C1 segment of cervical spinal cord (tissue), 14 donors: ENCODE data around the gene CASK.

Experiments
- DNase-seq, 14 donors: peaks; one replicate each; lab custom pipeline; 2025; lab: John Stamatoyannopoulos, UW

CASK gene

DNA sequence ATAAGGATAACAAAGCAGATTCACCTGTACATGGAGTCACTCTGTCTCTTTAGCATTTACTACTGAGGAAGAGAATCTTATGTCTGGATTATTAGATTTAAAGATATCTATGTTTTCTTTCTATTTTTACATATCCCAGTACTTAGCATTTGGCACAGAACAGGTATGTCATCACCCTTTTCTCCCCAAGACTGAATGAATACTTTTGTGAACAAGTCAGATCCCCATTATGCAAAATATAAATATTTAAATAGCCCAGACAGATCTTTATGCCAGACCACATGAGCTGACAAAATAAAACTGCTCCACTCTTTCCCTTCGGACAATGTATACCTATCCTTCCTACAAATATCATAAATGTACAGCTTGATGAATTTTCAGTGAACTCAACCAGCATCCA lies 94.5 kb downstream of the CASK start:
- DNase-seq, result no peak

DNA sequence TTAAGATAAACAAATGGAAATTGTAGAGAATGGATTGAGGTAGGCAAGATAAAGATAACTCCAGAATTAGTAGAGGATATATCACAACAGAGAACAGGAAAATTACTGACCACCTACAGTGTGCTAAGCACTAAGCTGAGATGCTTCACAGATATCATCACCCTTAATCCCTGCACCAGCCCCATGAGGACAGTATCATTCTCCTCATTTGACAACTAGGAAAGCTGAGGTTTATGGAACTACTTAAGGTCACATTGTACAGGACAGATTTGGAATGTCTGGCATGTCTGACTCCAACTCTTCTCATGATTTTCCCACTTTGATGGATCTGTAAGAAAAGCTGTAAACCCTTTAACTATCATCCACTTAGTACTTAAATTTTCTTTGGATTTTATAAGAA lies 95.5 kb downstream of the CASK start:
- no peak for DNase-seq

DNA sequence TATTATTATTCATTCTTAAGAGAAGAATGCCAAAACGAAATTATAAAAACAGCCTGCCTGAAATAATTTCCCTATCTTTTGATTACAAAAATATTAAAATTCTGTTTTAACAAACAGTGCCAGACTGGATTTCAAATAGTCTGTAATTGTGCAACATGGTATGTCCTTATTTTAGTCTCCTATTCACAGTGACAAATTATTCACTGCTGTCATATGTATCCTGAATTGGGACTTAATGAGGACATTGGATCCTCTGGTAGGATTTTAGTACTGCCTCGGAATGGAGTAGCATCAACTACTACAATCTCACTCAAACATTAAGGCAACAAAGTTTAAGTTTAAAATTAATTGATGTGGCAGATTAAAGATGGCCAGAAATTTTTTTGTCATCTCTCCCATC lies 97.6 kb downstream of the CASK start:
- no peak for DNase-seq

DNA sequence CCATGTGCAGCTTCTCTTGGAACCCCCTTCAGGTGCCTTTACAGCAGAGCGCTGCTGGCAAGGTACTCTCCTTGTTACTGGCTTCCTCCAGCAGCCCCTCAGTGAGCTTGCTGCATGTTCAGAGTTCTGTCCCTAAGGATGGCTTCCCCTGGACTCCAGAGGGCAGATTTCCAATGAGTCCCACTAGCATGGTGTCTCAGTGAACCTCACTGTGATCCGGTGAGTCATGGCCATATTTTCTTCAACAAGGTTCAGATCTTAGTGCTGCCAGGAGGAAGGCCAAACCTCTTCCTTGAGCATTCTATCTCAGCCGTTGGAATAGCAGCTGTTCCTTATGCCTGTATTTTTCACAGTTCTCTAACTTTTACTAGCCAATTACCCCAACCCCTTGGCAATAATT lies 98.8 kb downstream of the CASK start:
- DNase-seq, result no peak

DNA sequence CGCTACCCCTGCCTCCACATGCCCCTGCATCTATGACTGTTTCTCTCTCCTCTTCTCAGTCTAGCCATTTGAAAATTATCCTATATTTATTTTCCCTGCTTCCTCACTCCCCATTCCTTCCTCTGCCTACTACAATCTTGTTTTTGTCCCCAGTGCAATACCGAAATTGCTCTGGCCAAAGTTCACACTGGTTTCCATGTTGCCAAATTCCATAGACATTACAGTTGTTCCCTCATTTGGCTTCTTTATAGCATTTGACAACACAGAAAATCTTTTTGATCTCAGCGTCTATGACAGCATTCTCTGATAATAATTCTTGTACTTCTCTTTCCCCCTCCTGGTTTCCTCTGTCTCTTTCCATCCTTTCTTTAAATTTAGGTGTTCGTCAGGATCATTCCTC lies 100.0 kb downstream of the CASK start:
- DNase-seq, result no peak

DNA sequence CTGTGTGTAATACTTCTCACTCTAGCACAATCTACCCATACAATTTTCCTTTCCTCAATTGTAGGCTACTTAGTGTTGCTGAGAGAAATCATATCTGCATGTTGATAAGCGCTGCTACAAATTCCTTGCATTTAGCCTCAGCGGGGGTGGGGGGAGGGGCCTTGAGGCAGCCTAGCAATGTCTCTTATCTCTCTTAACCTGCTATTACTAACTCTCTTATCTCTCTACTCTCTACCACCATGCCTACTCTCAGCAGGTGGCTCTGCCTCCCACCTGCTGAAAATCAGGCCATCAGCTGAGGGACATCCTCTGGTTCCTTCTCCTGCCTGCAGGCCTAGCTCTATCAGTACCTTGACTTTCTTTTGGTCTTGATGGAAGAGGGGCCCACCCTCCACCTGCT lies 100.5 kb downstream of the CASK start:
- no peak for DNase-seq

DNA sequence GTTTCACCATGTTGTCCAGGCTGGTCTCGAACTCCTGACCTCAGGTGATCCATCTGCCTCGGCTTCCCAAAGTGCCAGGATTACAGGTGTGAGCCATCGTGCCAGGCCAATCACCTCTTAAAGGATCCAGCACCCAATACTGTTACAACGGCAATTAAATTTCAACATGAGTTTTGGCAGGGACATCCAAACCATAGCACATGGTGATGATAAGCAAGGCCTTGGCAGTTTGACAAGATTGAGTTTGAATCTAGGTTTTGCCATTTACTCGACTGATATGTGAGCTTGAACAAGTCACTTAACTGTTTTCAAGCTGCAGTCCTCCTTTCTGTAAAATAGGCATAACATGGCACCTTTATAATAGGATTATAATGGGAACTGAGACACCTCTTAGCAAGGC lies 115.3 kb downstream of the CASK start:
- DNase-seq, result no peak

DNA sequence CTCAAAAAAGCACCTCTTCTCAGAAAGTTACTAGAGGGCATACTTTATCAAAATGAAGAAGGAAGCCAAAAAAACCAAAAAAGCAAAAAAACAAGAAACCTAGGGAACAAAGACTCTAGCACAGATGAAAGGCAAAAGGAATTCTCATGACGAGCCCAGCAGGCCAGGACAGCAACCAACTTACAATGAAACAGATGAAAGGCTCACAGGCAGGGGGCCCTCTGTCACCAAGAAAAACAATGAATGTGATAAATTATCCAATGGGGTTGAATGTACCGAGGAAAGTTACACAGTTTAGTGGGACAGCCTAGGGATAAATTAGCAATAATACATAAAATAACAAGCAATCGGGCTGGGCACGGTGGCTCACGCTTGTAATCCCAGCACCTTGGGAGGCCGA lies 120.4 kb downstream of the CASK start:
- no peak for DNase-seq

DNA sequence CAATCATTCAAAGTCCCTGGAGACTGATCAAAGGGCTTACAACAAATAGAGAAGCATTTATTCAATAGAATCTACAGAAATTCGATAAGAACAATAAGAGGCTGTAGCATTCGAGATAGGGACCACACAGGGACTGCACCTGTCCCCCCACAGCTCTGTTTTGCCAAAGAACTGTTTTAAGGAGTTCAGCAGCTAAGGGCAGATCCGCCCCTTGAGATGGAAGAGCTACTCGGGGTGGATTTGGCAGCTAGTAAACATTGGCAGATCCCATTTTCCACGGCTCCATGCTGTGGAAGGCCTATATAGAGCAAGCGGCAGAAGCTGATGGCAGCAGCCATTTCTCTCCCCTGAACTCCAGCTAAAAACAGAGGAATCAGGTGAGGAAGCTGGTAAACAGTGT lies 123.7 kb downstream of the CASK start:
- no peak for DNase-seq

DNA sequence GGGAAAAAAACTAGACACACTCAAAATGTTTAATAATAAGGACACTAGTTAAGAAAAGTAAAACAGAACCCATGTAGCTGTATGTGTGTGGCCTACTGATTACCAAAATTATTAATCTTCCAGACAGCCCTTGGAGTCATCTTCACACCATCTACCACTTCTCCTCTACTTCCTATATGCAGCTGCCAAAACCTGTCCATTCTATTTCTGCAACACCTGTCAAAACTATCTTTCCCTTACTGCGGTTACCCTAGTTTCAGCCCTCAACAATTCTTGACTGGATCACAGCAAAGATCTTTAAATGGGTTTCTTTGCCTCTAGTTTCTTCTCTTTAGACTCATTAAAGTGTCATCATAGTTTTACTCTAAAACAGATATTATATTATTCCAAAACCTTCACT lies 126.8 kb downstream of the CASK start:
- DNase-seq, result no peak

DNA sequence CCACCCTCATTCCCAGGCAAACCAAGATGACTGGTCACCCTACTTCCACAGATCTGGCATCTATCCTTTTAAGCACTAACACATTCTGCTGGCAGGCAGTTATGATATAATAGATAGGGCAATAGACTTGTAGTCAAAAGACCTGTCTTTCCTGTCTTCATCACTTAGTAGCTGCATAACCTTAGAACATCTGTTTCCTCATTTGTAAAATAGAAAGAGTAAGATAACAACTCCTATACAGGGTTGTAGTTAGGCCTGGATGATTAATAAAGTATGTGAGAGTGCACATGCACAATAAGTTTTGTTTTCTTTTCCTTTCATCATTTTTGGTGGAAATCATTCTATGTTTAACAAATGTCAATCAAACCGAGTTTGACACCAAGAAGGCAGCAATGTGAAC lies 127.3 kb downstream of the CASK start:
- DNase-seq, result no peak

DNA sequence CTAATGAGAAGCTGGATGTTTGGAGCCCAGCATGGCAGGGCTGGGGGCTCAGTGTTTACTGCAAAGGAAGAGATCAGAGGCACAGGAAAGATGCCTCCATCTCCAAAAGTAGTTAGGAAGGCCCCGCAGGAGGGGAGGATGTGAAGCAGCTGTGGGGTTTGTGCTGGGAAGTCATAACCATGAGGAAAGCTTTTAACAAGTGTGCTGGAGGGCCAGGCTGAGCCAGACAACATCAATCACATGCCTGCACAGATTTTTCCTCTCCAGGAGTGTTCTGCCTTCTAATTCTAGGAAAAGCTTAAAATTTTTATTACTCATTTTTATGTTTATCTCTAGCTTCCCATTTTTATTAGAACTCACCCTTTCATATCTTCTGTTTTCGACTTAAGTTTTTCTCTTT lies 134.0 kb downstream of the CASK start:
- no peak for DNase-seq

DNA sequence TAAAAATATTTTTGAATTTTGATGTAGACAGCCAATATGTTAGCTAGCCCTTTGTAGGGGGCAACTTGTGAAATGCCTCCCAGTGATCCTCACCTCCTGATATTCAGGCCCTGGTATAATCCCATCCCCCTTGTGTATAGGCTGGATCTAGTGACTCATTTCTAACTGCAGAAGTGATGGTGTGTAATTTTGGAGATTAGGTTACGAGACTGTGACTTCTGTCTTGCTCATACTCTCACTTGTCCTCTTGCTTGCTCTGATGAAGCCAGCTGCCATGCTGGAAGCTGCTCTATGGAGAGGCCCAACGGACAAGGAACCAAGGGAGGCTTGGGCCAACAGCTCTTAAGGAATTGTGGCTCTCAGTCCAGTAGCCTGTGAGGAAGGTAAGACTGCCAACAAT lies 137.7 kb downstream of the CASK start:
- DNase-seq, result no peak

DNA sequence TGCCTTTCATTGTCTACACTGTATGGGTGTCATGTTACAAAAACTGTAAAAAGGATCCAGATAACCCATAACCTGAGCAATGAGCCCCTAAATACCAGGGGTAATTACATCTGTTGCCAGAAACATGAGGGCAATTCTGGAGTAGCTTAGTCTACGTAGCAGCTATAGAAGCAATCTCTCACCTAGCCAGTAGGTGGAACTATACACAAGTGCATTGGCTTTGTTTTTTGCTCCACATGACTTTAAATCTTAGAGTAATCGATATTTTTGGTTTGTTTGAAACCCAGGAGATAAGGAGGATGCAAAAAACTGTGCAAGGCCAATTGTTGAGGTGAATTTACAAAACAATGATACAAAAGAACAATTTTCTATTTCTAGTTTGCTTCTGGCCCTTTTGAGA lies 141.9 kb downstream of the CASK start:
- DNase-seq, result no peak

DNA sequence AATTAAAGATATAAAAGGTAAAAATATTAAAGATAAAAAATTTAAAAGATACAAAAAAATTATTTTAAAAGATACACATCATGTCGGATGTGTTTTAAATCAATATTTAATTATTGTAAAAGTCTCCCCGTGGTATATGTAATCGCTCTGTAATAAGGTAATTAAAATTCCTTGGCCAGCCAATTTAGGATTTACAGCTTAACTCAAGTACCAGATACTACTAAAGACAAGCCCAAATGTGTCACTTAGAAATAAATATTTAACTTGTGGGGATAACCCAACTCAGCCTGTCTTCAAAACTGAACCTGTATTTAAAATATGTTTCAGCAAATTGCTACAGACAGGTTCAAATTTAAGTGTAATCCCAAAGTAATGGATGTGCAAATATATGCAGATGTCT lies 143.4 kb downstream of the CASK start:
- no peak for DNase-seq

DNA sequence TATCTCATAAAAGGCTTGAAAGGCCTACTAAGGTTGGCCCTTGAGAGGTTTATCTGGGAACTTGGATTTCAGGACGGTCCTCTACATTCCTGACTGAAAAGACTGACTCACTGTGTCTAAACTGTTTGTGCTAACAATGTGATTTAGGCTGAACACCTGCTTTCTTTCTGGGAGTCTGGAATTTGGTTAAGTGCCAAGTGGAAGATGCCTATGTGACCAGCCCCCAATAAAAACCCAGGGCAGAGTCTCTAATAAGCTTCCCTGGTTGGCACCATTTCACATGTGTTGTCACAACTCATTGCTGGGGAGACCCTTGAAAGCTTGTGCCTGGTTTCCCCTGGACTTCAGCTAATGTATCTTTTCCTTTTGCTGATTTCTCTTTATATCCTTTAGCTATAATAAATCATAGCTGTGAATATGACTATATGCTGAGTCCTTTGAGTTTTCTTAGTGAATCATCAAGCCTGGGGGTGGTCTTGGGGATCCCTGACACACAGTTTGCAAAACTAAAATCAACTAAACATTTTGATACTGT lies 144.3 kb downstream of the CASK start:
- no peak for DNase-seq

DNA sequence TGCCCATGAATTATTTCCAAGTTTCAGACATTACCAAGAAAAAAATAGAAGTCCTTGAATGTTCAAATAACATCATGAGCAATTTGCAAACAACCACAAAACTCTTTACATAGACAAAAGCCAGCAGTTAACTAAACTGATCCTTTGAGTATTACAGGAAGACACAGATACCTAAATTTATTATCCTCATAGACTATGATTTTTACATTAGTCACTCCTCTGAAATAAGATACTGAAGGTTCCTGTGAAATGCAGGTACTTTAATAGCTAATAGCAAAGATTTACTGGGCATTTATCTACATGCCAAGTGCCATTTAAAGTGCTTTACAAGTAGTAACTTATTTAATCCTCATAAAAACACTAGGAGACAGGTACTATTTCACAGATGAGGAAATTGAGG lies 161.7 kb downstream of the CASK start:
- DNase-seq, result no peak

DNA sequence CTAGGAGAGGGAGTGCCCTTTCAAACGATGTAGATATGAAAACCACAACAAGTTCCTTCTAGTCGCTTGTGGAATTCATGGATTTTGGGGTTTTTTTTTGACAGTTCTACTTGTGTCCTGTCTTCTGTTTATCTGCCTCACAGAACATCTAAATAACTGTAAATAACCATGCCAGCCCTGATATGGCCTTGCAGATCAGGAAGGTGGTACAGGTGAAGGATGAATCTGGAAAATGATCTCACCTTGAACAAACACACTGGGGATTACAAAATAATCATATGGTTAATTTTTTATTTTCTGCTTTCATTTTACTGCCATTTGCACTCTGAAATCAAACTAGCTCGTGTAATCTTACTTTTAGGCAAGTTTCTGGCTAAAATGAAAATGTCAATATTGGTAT lies 162.2 kb downstream of the CASK start:
- no peak for DNase-seq

DNA sequence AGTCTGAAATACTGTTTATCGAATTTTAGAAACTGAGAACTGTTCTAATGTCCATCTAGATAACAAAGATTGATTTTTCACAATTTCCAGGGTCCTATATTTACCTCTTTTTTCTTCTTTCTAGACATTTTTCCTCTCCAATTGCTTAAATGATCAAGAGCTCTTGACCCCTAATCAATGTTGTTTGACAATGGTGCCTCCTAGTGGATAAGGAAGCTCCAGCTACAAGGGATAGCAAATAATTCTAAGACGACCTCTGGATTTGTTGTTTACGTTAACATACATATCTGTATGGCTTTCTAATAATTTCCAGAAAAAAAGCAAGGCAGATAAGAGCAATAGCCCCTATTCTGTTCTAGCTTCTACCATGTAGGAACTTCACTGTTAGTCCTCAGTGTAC lies 163.5 kb downstream of the CASK start:
- no peak for DNase-seq

DNA sequence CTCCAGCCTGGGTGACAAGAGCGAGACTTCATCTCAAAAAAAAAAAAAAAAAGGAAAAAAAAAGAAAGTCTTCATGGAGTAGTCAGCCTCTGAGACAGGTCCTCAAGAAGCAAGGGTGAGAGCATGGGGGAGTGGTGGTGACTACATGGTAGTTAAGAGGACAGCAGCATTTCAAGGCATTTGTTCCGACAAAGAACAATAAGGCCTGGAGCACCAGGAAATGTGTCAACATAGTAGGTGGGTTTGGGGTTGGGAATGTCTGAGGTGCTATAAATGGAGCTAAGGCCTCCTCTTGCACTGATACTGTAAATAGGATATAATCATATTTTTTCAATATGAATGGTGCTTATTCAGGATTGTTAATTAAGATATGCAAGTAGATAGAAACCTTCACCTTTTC lies 165.0 kb downstream of the CASK start:
- DNase-seq, result no peak

DNA sequence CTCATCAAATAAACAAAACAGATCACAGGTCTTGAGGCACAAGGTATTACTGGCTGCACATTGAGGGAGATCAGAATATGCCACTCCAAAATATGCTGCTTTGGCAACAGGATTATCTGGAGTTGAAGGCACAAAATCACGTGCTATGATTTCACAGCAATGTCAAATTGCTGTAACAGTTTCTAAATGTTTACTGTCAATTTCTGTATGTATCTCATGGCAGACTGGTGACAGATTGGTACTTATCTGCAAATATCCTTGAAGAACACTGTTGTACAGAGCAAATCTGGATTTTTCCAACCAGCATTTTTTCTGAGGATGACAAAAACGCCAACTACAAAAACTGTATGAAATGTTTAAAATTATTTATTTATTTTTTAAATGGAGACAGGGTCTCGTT lies 172.6 kb downstream of the CASK start:
- no peak for DNase-seq

DNA sequence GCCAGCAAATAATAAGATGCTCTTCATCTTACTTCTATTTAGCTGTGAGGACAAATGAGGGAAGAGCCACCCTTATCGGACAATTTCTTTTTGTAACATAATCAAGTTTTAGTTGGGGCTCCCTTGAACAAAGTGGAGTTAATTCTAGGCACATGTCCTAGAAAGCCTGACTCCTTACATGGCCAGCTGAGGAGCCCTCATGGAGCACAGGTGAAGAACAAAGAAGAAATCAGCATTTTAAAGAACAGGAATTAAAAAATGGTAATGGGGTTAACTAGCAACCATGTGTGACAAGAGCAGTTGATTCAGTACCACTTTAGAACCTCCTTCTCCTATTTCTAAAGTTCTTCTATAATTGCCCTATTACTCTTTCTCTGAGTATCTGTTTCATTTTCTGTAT lies 183.5 kb downstream of the CASK start:
- no peak for DNase-seq

DNA sequence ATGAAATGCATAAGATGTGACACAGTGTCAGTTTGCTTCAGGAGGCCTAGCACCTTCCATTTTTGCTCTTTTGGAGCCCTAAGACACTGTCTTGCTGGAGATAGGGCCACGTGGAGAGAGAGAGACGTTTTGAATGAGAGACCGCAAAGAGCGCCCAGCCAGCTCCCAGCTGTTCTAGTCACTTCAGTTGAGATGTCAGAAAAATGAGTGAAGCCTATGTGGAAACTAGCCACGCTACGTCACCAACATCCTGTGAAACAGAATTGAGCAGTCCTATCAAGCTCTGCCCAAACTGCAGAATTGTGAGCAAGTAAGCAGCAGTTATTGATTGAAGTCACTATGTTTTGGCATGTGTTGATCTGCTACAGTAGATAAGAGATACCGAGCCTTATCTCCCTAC lies 186.3 kb downstream of the CASK start:
- DNase-seq, result no peak

DNA sequence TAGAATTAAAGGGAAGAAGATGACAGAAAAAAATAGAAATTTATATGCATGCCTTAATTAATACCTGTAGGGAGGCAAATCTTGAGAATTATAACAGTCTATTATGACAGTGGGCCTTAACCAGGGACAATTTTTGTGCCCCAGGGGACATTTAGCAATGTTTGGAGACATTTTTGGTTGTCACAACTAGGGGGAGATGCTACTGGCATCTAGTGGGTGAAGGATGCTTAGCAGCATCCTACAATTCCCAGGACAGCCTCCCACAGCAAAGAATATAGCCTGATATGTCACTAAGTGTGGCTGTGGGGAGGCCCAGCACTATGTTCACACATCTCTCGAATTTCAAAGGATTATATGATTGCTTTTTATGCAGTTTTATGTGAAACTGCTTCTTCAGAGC lies 188.8 kb downstream of the CASK start:
- DNase-seq, result peak in 2 of 14 donors; percentile 0 to 2

DNA sequence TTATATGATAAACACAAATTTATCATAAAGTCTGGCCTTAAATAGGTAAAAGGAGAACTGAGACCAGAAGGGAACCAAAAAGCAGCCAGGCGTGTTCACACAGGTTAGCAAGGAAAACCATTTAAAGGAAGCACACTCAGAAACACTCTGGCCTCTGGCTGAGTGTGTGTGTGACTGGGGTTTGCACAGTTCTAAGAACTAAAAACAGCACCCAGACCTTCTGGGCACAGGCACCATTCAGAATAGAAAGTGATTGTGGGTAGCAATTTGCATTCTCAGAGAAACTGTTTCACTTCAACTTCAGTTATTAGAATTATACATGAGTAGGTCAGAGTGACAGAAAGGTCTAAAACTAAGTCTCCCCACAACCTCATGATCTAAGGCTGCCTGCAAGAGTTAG lies 189.4 kb downstream of the CASK start:
- no peak for DNase-seq
